Mucosa of gallbladder (tissue), 1 donor: ENCODE measurements around the gene SGTA. TPM values are rescaled to one million over a fixed set of nuclear protein-coding genes. Genes with fewer than 3 reads are reported as not detected.

Source experiments
- DNase-seq: peaks from one replicate; pipeline ENCODE4 v3.0.0-alpha.2; 2020; ENCODE audit warnings: low spot score
- total RNA-seq: library from RNA; stranded (reverse); gene quantifications from one replicate; pipeline ENCODE4 v1.2.1, GENCODE V29; 2021
- donor health status: DM: no; HTN: no; CAD: no.

SGTA gene
- total RNA-seq, 1 donor from 2014 or later: 54.0 TPM

- DNase-seq: no peak
Observed at GRCh38 chr19:2809387-2810140, 26.5 kb upstream of the SGTA start.

GRCh38 chr19:2808129-2808941 lies 25.3 kb upstream of the SGTA start:
- no peak for DNase-seq

GRCh38 chr19:2807379-2808128 lies 24.5 kb upstream of the SGTA start:
- no peak for DNase-seq

DNA sequence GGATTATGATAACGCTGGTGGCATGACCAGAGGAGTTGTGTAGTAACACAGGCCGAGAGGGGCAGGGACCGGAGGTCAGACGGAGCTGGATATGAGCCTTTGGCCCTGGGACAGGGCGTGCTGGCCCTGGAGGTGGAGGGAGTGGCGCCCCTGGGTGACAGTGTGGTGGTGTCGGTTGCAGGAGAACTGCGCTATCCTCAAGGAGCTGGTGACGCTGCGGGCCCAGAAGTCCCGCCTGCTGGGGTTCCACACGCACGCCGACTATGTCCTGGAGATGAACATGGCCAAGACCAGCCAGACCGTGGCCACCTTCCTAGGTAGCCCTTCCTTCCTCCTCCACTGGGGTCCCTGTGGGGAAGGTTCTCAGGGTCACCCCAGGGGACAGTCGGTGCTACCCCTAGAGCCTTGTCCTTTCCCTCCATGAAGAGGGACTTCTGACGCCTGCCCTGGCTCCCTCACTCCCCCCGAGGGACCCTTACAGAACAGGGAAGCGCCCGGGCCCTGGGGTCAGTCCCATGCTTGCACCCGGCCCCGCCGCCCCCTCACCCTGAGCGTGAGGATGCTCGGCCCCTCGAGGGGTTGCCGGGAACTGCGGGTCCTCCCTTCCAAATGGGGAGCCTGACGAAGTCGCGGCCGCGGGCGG lies 23.8 kb upstream of the SGTA start:
- no peak for DNase-seq

- DNase-seq: no peak
Observed at GRCh38 chr19:2805991-2806649, 23.0 kb upstream of the SGTA start.

- no peak for DNase-seq
Observed at GRCh38 chr19:2805261-2805900, 22.3 kb upstream of the SGTA start.

GRCh38 chr19:2804156-2805004 lies 21.3 kb upstream of the SGTA start:
- no peak for DNase-seq

DNA sequence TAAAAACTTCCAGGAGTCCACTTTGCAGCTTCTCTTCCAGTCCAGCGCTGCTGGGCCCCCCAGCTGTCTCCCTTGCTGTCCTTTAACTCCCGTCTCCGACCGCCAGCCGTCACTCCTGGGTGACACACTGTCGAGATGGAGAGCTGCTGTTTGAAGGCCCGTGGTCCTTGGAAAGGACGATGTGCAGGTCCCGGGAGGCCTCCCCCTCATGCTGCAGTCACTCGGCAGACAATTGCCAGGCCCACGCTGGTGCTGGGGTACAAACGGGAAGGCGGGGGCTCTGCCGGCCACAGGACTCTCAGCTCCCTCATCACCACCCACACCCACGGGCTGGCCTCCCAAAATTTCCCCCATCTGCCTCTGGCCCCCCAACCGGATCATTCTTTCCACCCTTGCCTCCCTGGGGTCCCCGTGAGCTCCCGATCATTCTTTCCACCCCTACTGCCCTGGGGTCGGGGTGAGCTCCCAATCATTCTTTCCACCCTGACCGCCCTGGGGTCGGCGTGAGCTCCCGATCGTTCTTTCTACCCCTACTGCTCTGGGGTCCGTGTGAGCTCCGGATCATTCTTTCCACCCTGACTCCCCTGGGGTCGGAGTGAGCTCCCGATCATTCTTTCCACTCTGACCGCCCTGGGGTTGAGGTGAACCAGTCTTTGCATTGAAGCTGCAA lies 20.5 kb upstream of the SGTA start:
- DNase-seq: no peak

- DNase-seq: no peak
Observed at GRCh38 chr19:2802826-2803225, 19.8 kb upstream of the SGTA start.

GRCh38 chr19:2800506-2800905 lies 17.4 kb upstream of the SGTA start:
- DNase-seq: no peak

GRCh38 chr19:2799273-2800020 lies 16.4 kb upstream of the SGTA start:
- DNase-seq: no peak

DNA sequence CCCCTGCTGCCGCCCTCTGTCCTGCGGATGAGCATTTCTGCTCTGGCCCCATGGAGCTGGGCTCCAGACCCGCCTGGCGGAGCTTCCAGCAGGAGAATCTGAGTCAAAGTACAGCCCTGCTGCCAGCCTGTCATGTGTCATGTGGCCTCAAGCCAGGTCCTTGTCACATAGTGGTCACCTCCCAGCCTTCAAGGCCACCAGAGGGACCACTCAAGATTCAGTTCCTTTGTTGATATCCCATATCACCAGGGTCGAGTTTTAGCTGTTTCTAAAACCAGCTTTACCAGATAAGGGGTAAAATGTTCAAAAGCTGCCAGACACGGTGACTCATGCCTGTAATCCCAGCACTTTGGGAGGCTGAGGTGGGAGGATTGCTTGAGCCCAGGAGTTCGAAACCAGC lies 15.7 kb upstream of the SGTA start:
- no peak for DNase-seq

GRCh38 chr19:2798158-2798685 lies 15.1 kb upstream of the SGTA start:
- DNase-seq: no peak

- DNase-seq: no peak
Observed at GRCh38 chr19:2797280-2797679, 14.2 kb upstream of the SGTA start.

DNA sequence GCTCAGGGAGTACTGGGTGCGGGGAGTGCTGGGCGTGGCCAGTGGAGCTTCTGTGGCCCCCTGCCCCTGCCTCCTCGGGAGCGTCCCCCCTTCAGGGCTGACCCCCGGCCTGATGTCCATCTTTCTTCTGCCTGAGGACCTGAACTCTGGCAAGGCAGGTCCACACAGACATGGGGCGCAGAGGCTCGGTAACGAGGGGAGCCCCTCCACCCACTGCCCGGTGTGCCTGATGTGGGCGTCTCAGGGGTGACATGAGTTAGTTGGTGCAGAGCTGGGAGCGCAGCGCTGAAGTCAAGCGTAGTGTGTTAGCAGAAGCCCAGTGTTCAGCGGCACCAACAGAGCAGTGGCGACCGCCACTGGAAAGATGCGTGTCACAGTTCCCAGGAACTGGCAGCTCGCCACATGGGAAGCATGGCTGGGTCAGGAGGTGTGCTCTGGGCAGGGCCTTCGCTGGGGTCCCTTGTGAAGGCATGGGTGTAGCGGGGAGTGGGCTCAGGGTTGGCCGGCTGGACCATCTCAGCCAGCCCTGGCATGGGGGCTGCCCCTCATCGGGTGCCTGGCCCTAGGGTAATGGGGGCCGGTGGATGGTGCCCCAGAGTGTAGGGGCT lies 13.7 kb upstream of the SGTA start:
- no peak for DNase-seq

- no peak for DNase-seq
Observed at GRCh38 chr19:2795827-2796658, 13.0 kb upstream of the SGTA start.

DNA sequence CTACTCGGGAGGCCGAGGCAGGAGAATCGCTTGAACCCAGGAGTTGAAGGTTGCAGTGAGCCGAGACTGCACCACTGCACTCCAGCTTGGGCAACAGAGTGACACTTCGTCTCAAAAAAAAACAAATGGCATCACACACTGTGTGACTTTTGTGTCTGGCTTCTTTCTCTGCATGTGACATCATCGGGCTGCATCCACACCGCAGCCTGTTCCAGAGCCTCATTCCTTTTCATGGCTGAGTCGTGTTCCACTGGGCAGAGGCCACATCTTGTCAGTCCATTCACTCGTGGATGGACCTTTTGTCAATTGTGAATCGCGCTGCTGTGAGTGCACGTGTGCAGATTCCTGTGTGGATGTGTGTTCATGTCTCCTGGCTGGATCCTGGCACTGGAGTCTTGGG lies 10.5 kb upstream of the SGTA start:
- no peak for DNase-seq
